Activated CD4-positive, alpha-beta memory T cell treated with anti-CD3 and anti-CD28 coated beads for 36 hours (primary cell): ENCODE measurements around the gene KDM5C. TPM values are rescaled to one million over a fixed set of nuclear protein-coding genes. Genes with fewer than 3 reads are reported as not detected.
"Not testable (repeated sequence)": the region's sequence is repeated elsewhere in the genome, so short reads cannot be mapped to it uniquely, and the experiment has no call there.

Experiments used
- CTCF ChIA-PET: fragments of 350-600 bp; sonication (Branson Sonifier 250); formaldehyde crosslinking; loops from one replicate; lab custom pipeline; 2021; ENCODE audit warnings: antibody characterized with exemption, inconsistent platforms; lab: Charles Lee
- POLR2A ChIA-PET: fragments of 350-600 bp; sonication (Branson Sonifier 250); formaldehyde crosslinking; loops from one replicate; lab custom pipeline; 2021; ENCODE audit warnings: antibody characterized with exemption; lab: Charles Lee
- DNase-seq: peaks from one replicate; pipeline ENCODE4 v3.0.0-alpha.2; 2020
- H3K27ac Mint-ChIP-seq: one replicate; pipeline ENCODE4 v1.8.0; 2021; ENCODE audit warnings: mixed read lengths
- H3K27me3 Mint-ChIP-seq: one replicate; pipeline ENCODE4 v1.8.0; 2021; ENCODE audit warnings: mixed read lengths
- H3K36me3 Mint-ChIP-seq: one replicate; pipeline ENCODE4 v1.8.0; 2021; ENCODE audit warnings: mixed read lengths
- H3K4me1 Mint-ChIP-seq: one replicate; pipeline ENCODE4 v1.8.0; 2021; ENCODE audit warnings: low read depth, mixed read lengths
- H3K4me3 Mint-ChIP-seq: one replicate; pipeline ENCODE4 v1.8.0; 2021; ENCODE audit warnings: mild to moderate bottlenecking, mixed read lengths
- H3K9me3 Mint-ChIP-seq: one replicate; pipeline ENCODE4 v1.8.0; 2021; ENCODE audit warnings: mixed read lengths
- intact Hi-C: fragments of 100-400 bp; cut with micrococcal nuclease; formaldehyde crosslinking; loops from one replicate; pipeline ENCODE4 v1.15.1; 2023
- microRNA-seq: library from miRNA; unstranded; fragments of <30 nt; microRNA quantifications from one replicate; pipeline ENCODE4 v1.2.0, GENCODE V29; 2022; ENCODE audit warnings: borderline number of aligned reads, borderline microRNAs expressed, borderline replicate concordance
- total RNA-seq, 2 experiments: library from RNA; stranded (reverse); gene quantifications; one replicate each; pipeline ENCODE4 v1.2.3, GENCODE V29; 2021

The KDM5C gene
- total RNA-seq, 2 experiments from 2014 or later: 77.6 to 86.0 TPM

DNA sequence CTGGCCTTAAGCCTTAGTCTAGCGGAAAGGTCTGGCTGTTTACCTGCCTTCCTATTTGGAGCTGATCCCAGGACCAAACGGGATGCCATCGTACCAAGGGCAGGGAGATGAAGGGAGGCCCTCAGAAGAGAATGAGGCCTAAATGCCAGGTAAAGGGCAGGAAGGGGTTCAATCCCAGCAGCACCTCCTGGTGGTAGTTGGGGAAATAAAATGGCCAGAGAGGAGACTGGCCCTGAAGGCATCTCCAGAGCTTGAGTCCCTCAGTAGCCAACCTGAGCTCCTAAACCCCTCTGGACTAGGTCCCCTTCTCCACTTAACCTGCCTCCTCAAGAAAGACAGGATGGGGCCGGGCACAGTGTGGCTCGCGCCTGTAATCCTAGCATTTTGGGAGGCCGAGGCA lies 53.7 kb downstream of the KDM5C start:
- no peak overlapping the region for H3K4me3 Mint-ChIP-seq
- H3K9me3 Mint-ChIP-seq: peaks cover 5% of the 10 kb centered on the region
- peaks cover 10% of the 10 kb centered on the region for H3K36me3 Mint-ChIP-seq
- no peaks in the 10 kb centered on the region for H3K27me3 Mint-ChIP-seq
- DNase-seq: no peak
- H3K27ac Mint-ChIP-seq: no peak overlapping the region
- ChIA-PET POLR2A (no interaction called here), CTCF (no interaction called here)
- no peaks in the 10 kb centered on the region for H3K4me1 Mint-ChIP-seq
- intact Hi-C loops: no loop called here

DNA sequence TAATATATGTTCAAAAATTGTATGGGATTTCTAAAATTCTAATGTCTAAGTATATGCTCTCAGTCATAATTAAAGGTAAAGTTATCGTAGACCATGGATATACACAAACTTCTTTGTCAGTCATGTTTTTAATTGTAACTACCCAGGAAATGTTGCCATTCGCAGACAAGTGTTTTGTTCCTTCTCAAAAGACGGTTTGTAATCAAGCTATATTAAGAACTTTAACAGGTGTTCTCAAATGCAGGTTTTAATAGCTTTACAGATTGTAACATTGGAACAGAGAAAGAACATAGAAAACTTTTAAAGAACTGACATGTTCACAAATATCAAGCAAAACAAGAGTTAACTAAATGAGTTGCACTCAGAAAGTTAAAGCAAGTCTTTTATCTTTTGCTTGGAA lies 58.9 kb downstream of the KDM5C start:
- Mint-ChIP-seq H3K4me1 (no peaks in the 10 kb centered on the region), H3K36me3 (peaks cover 3% of the 10 kb centered on the region), H3K27ac (no peak overlapping the region), H3K9me3 (no peaks in the 10 kb centered on the region), H3K27me3 (no peaks in the 10 kb centered on the region), H3K4me3 (no peak overlapping the region)
- no peak for DNase-seq
- intact Hi-C loops: no loop called here
- ChIA-PET POLR2A (no interaction called here), CTCF (interaction anchor here (0.8 kb wide), 1 partner anchor 95 kb away, joined by 3 read pairs; no protein-coding TSS in a partner anchor)

DNA sequence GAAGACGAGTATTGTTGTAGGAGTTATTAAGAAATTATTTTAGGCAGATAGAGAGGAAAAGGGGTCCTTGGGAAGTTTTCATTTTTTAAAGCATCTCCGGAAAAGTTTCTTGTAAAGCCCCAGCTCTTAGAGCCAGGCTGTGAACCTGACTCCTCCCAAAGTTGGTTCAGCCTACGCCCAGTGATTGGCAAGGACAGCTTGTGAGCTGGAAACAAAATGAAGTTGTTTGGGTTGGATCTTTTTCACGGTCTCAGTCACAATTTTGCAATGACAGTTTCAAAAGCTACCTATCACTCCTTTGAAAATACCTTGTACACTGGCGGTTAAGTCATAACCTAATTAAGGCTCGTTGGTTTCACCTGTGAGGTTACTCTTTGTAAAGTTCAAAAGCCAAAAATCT lies 60.4 kb downstream of the KDM5C start:
- POLR2A ChIA-PET, H3K4me3 Mint-ChIP-seq, H3K27me3 Mint-ChIP-seq, H3K36me3 Mint-ChIP-seq, H3K27ac Mint-ChIP-seq, intact Hi-C loops, H3K9me3 Mint-ChIP-seq, H3K4me1 Mint-ChIP-seq, DNase-seq: not testable (repeated sequence)
- CTCF ChIA-PET: interaction anchor here (1.0 kb wide), 1 partner anchor 149 kb away, joined by 3 read pairs; no protein-coding TSS in a partner anchor

DNA sequence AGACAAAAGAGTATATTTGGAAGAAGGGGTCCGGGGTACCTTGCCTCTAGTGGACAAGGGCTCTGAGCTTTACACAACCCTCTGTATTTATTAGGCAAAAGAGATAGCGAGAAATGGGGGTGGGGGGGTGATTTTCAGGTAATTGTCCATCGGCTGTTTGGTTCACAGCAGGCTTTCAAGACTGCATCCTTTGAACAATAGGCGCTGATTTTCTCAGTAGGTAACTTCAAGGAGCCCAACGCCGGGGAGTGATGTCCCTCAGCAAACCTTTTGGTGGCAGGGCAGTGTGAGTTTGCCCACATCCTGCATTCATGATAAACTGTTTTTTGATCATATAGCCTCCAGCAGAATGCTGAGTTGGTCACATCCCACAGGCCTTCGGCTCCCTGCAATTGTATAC lies 61.6 kb downstream of the KDM5C start:
- ChIA-PET POLR2A (no interaction called here), CTCF (no interaction called here)
- Mint-ChIP-seq H3K36me3 (peaks cover 3% of the 10 kb centered on the region), H3K27ac (no peak overlapping the region), H3K4me3 (no peak overlapping the region), H3K27me3 (no peaks in the 10 kb centered on the region), H3K9me3 (no peaks in the 10 kb centered on the region), H3K4me1 (no peaks in the 10 kb centered on the region)
- DNase-seq: no peak
- intact Hi-C loops: no loop called here

DNA sequence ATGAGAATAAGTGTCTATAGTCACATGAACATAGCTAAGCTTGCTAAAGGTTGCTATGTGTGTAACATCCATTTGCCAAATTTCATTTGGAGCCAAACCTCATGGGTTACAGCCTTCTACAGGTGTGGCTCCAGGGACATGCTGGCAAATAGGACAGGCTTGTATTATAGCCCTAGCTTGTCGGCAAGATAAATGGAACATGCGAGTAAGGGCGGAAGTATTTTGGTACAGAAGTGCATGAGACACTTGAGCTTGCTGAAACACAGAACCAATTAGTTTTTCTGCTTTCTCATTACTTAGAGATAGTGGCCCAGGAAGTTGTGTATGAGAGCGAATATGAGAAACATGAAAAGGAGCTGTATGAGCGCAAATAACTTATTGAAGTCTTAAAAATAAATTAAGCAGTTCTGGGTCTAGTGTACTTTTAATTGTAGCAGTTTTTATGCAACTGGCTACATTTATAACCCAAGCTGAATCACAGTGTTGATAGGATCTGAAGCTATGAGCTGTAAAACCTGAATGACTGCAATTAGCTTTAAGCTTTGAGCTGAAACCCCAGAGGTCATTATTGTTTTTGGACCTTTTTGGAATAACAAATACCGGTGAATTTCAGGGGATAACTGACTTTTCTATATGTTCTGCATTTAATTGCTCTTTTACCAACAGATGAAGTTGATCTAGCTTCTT lies 64.6 kb downstream of the KDM5C start:
- no peak for DNase-seq
- Mint-ChIP-seq H3K4me1 (no peaks in the 10 kb centered on the region), H3K27me3 (no peaks in the 10 kb centered on the region), H3K27ac (no peak overlapping the region), H3K36me3 (no peaks in the 10 kb centered on the region), H3K4me3 (no peak overlapping the region), H3K9me3 (no peaks in the 10 kb centered on the region)
- POLR2A ChIA-PET: no interaction called here
- intact Hi-C loops: no loop called here
- CTCF ChIA-PET: interaction anchor here (0.6 kb wide), 1 partner anchor 1110 kb away, joined by 3 read pairs; no protein-coding TSS in a partner anchor

DNA sequence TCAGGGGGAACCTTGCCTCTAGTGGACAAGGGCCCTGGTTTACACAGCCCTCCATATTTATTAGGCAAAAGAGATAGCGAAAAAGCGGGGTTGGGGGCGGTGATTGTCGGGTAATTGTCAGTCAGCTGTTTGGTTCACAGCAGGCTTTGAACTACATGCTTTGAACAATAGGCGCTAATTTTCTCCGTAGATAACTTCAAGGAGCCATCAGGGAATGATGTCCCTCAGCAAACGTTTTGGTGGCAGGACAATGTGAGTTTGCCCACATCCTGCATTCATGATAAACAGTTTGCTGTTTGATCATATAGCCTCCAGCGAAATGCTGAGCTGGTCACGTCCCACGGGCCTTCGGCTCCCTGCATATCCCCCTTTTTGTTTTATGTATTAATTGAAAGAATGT lies 65.8 kb downstream of the KDM5C start:
- Mint-ChIP-seq H3K36me3 (no peaks in the 10 kb centered on the region), H3K4me3 (no peak overlapping the region), H3K4me1 (no peaks in the 10 kb centered on the region), H3K27me3 (no peaks in the 10 kb centered on the region), H3K9me3 (no peaks in the 10 kb centered on the region), H3K27ac (no peak overlapping the region)
- CTCF ChIA-PET: no interaction called here
- no peak for DNase-seq
- POLR2A ChIA-PET: no interaction called here
- intact Hi-C loops: no loop called here

DNA sequence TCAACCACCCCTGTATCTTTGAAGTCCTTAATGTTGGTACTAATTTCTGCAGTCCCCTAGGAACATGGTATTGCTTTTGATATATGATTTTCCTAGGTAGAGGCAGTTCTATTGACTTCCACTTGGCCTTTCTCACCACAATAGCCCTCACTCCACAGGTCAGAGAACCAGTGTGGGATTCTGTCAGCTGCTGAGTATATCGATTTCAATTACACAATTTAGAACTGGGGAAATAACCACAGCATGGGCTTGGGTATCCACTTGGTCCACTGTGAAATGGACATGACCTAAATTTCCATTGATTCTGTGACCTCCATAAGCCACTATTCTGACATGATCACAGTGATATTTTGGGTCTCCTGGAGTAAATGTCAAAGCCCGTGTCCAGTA lies 68.8 kb downstream of the KDM5C start:
- Mint-ChIP-seq H3K4me3 (no peak overlapping the region), H3K4me1 (no peaks in the 10 kb centered on the region), H3K27me3 (no peaks in the 10 kb centered on the region), H3K36me3 (no peaks in the 10 kb centered on the region), H3K9me3 (no peaks in the 10 kb centered on the region), H3K27ac (no peak overlapping the region)
- DNase-seq: no peak
- ChIA-PET CTCF (no interaction called here), POLR2A (no interaction called here)
- intact Hi-C loops: no loop called here

DNA sequence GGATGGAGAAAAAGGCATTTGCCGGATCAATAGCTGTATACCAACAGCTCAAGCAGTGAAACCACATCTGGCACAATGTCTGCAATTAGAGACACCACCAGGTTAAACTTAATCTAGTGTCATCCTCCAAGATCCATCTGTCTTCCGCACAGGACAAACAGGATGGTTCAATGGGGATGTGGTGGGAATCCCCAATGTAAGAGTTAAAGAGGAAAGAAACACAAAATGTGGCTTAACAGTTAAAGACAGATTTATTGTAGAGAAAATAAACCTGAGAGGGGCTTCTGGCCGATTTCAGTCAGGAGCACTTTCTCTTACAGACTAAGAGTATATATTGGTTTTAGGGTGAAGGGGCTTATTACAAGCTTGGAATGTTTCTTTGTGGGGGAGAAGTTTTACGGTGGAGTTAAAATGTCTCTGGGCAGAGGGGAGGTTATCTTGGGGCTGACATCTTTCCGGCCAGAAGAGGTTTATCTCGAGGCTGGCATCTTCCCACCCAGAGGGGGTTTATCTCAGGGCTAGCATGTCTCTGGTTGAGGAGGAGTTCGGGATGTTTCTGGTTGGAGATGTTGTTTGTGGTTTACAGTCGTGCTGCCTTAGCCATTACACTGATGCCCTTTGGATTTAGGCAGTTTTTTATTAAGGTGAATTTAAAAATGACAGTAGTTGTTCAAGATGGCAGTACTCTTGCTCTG lies 69.3 kb downstream of the KDM5C start:
- Mint-ChIP-seq H3K4me1 (no peaks in the 10 kb centered on the region), H3K36me3 (no peaks in the 10 kb centered on the region), H3K27ac (no peak overlapping the region), H3K9me3 (no peaks in the 10 kb centered on the region), H3K4me3 (no peak overlapping the region), H3K27me3 (no peaks in the 10 kb centered on the region)
- intact Hi-C loops: no loop called here
- ChIA-PET POLR2A (no interaction called here), CTCF (interaction anchor here (0.6 kb wide), 1 partner anchor 595 kb away, joined by 3 read pairs; no protein-coding TSS in a partner anchor)
- DNase-seq: no peak

DNA sequence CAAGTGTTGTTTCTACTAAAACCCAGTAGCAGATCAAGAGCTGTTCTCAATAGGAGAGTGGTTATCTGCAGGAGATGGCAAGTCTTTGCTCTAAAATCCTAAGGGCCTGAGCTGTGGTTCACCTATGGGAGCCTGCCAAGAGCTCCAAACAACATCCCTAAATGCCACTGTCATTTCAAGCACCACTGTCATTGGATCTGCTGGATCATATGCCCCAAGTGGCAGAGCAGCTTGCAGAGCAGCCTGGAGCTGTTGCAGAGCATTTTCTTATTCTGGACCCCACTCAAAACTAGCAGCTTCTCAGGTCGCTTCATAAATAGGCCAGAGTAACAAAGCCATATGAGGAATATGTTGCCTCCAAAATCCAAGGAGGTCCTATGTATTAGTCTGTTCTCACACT lies 71.4 kb downstream of the KDM5C start:
- Mint-ChIP-seq H3K9me3 (no peaks in the 10 kb centered on the region), H3K36me3 (no peaks in the 10 kb centered on the region), H3K4me3 (no peak overlapping the region), H3K27ac (no peak overlapping the region), H3K4me1 (no peaks in the 10 kb centered on the region), H3K27me3 (no peaks in the 10 kb centered on the region)
- DNase-seq: no peak
- ChIA-PET CTCF (no interaction called here), POLR2A (no interaction called here)
- intact Hi-C loops: no loop called here

Small RNA genes lying within 50 kb of the gene (microRNA-seq; reads per million reads assigned to microRNA genes)
- gene MIR6894 (not detected), gene MIR6895 (not detected)

Other genes starting within 250 kb of the KDM5C start
- gene GPR173, start 176.4 kb downstream of the KDM5C start, total RNA-seq: not detected
- gene TSPYL2, start 142.8 kb downstream of the KDM5C start, total RNA-seq: 10 to 100 TPM; 70.6 to 72.8 TPM
- 1 to 10 TPM; 5.9 to 6.4 TPM for gene KANTR, start 131.1 kb downstream of the KDM5C start, total RNA-seq
- under 1 TPM; 0.39 to 0.74 TPM for gene IQSEC2, start 56.4 kb upstream of the KDM5C start, total RNA-seq
- gene SMC1A, start 197.4 kb upstream of the KDM5C start, total RNA-seq: 100 to 1,000 TPM; 148 to 161 TPM
- under 1 TPM; 0.51 to 0.57 TPM for gene RIBC1, start 197.7 kb upstream of the KDM5C start, total RNA-seq
- gene HSD17B10, start 209.2 kb upstream of the KDM5C start, total RNA-seq: 10 to 100 TPM; 75.5 to 80.5 TPM